ENCODE results near the gene PGF. TPM values are rescaled to one million over a fixed set of nuclear protein-coding genes. Genes with fewer than 3 reads are reported as not detected.

PGF gene
- total RNA-seq, 1 donor: 16.3 TPM

DNA sequence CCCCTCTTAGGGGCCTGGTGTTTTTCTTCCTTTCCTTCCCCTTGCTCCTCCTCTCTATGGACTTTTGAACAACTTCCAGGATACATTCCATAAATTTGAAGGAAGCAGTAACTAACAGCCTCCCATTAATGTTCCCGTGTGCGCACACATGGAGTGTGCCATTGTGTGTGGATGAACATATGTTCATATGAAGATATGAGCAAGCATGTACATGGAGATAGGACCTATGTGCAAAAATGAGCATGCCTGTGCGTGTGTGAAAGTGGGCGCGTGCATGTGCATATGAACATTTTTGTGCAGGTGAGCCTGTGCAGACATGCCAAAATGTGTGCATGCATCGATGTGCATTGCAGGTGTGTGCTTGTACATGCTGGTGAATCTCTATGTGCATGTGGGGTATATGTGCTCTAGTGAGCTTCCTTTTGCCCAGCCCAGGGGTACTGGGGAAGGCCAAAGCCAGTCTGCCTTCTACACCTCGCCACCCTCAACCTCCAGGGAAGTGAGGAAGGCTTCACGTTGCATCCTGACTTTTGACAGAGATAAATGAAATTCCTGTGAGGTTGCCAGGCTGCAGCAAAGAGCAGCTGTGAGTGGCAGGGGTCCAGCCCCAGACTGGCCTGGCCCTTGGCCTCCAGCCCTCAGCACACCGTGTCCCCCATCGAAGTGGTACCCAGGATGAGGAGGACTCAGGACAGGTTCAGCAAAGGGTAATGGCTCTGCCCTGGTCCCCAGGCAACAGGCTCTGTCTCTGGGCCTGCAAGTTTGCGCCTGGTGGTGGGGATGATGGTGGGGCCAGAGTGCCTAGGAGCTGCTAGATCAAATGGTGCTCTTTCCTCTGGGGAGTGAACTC is 21.1 kb upstream of the PGF start:
- no peak for DNase-seq (ENCODE audit: insufficient read length, low spot score, missing footprints)
- TF ChIP-seq, protein P1, sequence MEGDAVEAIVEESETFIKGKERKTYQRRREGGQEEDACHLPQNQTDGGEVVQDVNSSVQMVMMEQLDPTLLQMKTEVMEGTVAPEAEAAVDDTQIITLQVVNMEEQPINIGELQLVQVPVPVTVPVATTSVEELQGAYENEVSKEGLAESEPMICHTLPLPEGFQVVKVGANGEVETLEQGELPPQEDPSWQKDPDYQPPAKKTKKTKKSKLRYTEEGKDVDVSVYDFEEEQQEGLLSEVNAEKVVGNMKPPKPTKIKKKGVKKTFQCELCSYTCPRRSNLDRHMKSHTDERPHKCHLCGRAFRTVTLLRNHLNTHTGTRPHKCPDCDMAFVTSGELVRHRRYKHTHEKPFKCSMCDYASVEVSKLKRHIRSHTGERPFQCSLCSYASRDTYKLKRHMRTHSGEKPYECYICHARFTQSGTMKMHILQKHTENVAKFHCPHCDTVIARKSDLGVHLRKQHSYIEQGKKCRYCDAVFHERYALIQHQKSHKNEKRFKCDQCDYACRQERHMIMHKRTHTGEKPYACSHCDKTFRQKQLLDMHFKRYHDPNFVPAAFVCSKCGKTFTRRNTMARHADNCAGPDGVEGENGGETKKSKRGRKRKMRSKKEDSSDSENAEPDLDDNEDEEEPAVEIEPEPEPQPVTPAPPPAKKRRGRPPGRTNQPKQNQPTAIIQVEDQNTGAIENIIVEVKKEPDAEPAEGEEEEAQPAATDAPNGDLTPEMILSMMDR (IDR thresholded peaks at IDR 0.05; ENCODE audit: extremely low read depth, low read depth, low read length): no peak
- no peak overlapping the region for H2AFZ ChIP-seq (ENCODE audit: low read length)
- no peaks in the 10 kb centered on the region for H3K79me2 ChIP-seq (ENCODE audit: insufficient read depth, low read length)
- H4K20me1 ChIP-seq (ENCODE audit: insufficient read depth, low read length): no peaks in the 10 kb centered on the region
- H3K4me1 ChIP-seq (ENCODE audit: insufficient read depth, low read length): peaks cover 30% of the 10 kb centered on the region
- no peak overlapping the region for H3K4me3 ChIP-seq (ENCODE audit: insufficient read depth, low read length)
- H3K27me3 ChIP-seq (ENCODE audit: insufficient read depth, low read length): no peaks in the 10 kb centered on the region
- no peaks in the 10 kb centered on the region for H3K9me3 ChIP-seq (ENCODE audit: low read depth, low read length)
- H3K27ac ChIP-seq (ENCODE audit: low read depth, low read length): no peak overlapping the region
- H3K4me2 ChIP-seq (ENCODE audit: insufficient read depth, low read length): no peak overlapping the region
- H3K36me3 ChIP-seq (ENCODE audit: insufficient read depth, low read length): no peaks in the 10 kb centered on the region

DNA sequence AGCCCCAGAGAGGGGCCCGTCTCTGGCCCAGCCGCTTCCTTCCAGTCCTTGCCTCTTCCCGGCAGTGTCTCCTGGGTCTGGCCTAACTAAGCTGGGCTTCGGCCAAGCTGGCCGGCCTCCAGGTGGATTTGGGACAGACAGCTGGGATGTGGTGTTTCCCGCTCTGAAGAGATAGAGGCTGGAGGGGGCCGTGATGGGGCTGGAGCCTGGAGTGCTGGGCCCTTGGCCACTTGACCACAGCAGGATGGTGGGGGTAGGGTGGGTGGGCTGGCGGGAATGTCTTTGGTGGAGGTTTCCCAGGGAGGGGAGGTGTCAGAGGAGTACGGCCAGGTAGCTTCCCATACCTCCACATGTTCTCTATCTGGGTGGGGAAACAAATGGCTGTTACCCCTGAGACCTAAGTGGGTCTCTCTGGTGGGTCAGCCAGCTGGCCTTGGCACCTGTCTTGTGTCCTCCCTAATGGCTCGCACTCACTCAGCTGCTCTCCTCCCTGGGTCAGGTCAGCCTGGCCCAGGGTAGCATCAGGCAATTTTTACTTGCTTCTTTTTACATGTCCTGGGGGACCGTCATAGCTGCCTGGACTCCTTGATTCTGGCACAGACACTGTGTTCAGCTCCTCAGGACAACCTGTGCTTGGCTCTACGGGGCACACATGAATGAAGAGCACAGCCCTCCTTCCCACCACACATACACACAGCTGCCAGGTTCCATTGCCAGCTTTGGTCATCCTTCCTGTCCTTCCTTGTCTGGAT is 19.8 kb upstream of the PGF start:
- no peaks in the 10 kb centered on the region for H3K36me3 ChIP-seq (ENCODE audit: insufficient read depth, low read length)
- H2AFZ ChIP-seq (ENCODE audit: low read length): no peak overlapping the region
- no peak overlapping the region for H3K4me3 ChIP-seq (ENCODE audit: insufficient read depth, low read length)
- TF ChIP-seq, protein P1 (IDR thresholded peaks at IDR 0.05; ENCODE audit: extremely low read depth, low read depth, low read length): no peak
- H4K20me1 ChIP-seq (ENCODE audit: insufficient read depth, low read length): no peaks in the 10 kb centered on the region
- H3K27ac ChIP-seq (ENCODE audit: low read depth, low read length): no peak overlapping the region
- H3K9me3 ChIP-seq (ENCODE audit: low read depth, low read length): no peaks in the 10 kb centered on the region
- no peaks in the 10 kb centered on the region for H3K79me2 ChIP-seq (ENCODE audit: insufficient read depth, low read length)
- H3K27me3 ChIP-seq (ENCODE audit: insufficient read depth, low read length): no peaks in the 10 kb centered on the region
- no peak for DNase-seq (ENCODE audit: insufficient read length, low spot score, missing footprints)
- peaks cover 18% of the 10 kb centered on the region for H3K4me1 ChIP-seq (ENCODE audit: insufficient read depth, low read length)
- H3K4me2 ChIP-seq (ENCODE audit: insufficient read depth, low read length): no peak overlapping the region

DNA sequence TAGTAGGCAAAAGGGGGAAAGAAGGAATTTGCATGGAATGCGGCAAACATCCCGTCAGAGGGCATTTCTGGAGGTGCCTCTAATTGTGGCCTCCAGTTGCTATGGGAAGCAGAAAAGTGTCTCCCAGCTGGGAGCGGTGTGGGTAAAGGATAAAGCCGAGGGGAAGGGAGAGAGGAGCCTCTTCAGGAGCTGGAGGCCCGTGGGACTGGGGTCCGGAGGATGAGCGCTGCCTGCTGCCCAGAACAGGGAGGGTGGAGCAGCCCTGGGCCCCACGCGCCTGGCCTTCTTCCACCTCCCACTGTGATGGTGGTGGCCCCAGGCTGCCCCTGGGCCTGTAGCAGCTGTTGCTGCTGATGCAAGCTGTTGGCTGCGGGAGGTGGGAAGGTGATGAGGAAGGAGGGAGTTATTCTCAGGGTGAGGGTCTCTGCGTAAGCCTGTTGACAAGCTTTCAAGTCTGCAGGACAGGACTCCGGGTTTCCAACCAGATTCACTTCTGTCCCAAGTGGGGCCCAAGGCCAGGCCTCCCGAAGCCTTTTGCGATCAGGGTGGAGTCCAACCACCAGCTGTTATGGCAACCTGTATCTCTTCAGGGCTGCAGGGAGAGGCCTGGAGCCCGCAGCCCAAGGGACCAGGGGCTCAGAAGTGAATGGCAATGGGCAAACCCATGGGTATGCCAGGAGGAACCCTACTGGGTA is 19.1 kb upstream of the PGF start:
- Histone ChIP-seq H3K4me2 (ENCODE audit: insufficient read depth, low read length) (no peak overlapping the region), H3K27ac (ENCODE audit: low read depth, low read length) (no peak overlapping the region), H3K4me3 (ENCODE audit: insufficient read depth, low read length) (no peak overlapping the region), H3K27me3 (ENCODE audit: insufficient read depth, low read length) (no peaks in the 10 kb centered on the region), H4K20me1 (ENCODE audit: insufficient read depth, low read length) (no peaks in the 10 kb centered on the region), H3K36me3 (ENCODE audit: insufficient read depth, low read length) (no peaks in the 10 kb centered on the region), H3K9me3 (ENCODE audit: low read depth, low read length) (no peaks in the 10 kb centered on the region), H2AFZ (ENCODE audit: low read length) (no peak overlapping the region), H3K4me1 (ENCODE audit: insufficient read depth, low read length) (peaks cover 11% of the 10 kb centered on the region), H3K79me2 (ENCODE audit: insufficient read depth, low read length) (no peaks in the 10 kb centered on the region)
- no peak for DNase-seq (ENCODE audit: insufficient read length, low spot score, missing footprints)
- TF ChIP-seq, protein P1 (IDR thresholded peaks at IDR 0.05; ENCODE audit: extremely low read depth, low read depth, low read length): no peak
